Suprapubic skin (tissue), 4 donors: ENCODE results near the gene PTGDR2. TPM values are rescaled to one million over a fixed set of nuclear protein-coding genes. Genes with fewer than 3 reads are reported as not detected.

ENCODE experiments used
- DNase-seq, 2 donors: peaks; one replicate each; pipeline ENCODE4 v3.0.0-alpha.2; 2019; ENCODE audit warnings: low spot score in 2 of 2
- H3K27ac ChIP-seq: fragments of 200-600 bp; sonication (generic); one replicate; pipeline ENCODE4 v1.5.1; 2019
- H3K27me3 ChIP-seq: fragments of 200-600 bp; sonication (generic); one replicate; pipeline ENCODE4 v1.5.1; 2019
- H3K36me3 ChIP-seq: fragments of 200-600 bp; sonication (generic); one replicate; pipeline ENCODE4 v1.5.1; 2019
- H3K4me1 ChIP-seq: fragments of 200-600 bp; sonication (generic); one replicate; pipeline ENCODE4 v1.5.1; 2019
- H3K4me3 ChIP-seq: fragments of 200-600 bp; sonication (generic); one replicate; pipeline ENCODE4 v1.5.1; 2019; ENCODE audit warnings: mild to moderate bottlenecking
- H3K9me3 ChIP-seq: fragments of 200-600 bp; sonication (generic); one replicate; pipeline ENCODE4 v1.5.1; 2019
- EP300 ChIP-seq: sonication (generic); formaldehyde crosslinking; IDR thresholded peaks from one replicate; pipeline ENCODE4 v1.6.1; 2017; ENCODE audit warnings: antibody characterized with exemption
- POLR2A ChIP-seq, 2 donors: fragments of 450-650 bp; IDR thresholded peaks; one replicate each; pipeline ENCODE4 v1.6.1; 2017; ENCODE audit warnings: antibody characterized with exemption in 2 of 2, mild to moderate bottlenecking in 2 of 2, moderate library complexity in 2 of 2
- POLR2AphosphoS5 ChIP-seq, 3 donors: sonication (generic); formaldehyde crosslinking; IDR thresholded peaks; one replicate each; pipeline ENCODE4 v1.6.1; 2017; ENCODE audit warnings: antibody characterized with exemption in 3 of 3
- WGBS: methylation state at CpG from one replicate; pipeline ENCODE4 v1.1.5; 2018; 5-methylcytosine and 5-hydroxymethylcytosine counted together
- total RNA-seq, 4 donors: library from RNA; depleted of rRNA; stranded (reverse); fragments of >200 nt; gene quantifications; one replicate each; pipeline ENCODE4 v1.1.0, GENCODE V29; 2016
- TF ChIP-seq, protein P1 (sequence below), 2 donors: fragments of 200-600 bp in 1 of 2; fragments of 450-650 bp in 1 of 2; sonication (generic) in 1 of 2; IDR thresholded peaks; one replicate each; pipeline ENCODE4 v1.5.1; 2016 to 2019; ENCODE audit warnings: antibody characterized with exemption in 2 of 2, mild to moderate bottlenecking in 1 of 2, moderate library complexity in 1 of 2

PTGDR2 gene
- total RNA-seq, 4 donors from 2014 or later: 0.19 to 0.68 (median 0.34) TPM; not detected in 1

- peak in 1 of 2 donors; percentile 48 for DNase-seq
- TF ChIP-seq POLR2A (IDR thresholded peaks at IDR 0.05): no peak
- TF ChIP-seq POLR2AphosphoS5 (IDR thresholded peaks at IDR 0.05): no peak
- TF ChIP-seq, protein P1, sequence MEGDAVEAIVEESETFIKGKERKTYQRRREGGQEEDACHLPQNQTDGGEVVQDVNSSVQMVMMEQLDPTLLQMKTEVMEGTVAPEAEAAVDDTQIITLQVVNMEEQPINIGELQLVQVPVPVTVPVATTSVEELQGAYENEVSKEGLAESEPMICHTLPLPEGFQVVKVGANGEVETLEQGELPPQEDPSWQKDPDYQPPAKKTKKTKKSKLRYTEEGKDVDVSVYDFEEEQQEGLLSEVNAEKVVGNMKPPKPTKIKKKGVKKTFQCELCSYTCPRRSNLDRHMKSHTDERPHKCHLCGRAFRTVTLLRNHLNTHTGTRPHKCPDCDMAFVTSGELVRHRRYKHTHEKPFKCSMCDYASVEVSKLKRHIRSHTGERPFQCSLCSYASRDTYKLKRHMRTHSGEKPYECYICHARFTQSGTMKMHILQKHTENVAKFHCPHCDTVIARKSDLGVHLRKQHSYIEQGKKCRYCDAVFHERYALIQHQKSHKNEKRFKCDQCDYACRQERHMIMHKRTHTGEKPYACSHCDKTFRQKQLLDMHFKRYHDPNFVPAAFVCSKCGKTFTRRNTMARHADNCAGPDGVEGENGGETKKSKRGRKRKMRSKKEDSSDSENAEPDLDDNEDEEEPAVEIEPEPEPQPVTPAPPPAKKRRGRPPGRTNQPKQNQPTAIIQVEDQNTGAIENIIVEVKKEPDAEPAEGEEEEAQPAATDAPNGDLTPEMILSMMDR (IDR thresholded peaks at IDR 0.05): no peak
- TF ChIP-seq EP300: no peak
- Histone ChIP-seq H3K27me3 (no peaks in the 10 kb centered on the region), H3K36me3 (peaks cover 3% of the 10 kb centered on the region), H3K4me1 (peaks cover 6% of the 10 kb centered on the region), H3K9me3 (no peaks in the 10 kb centered on the region), H3K4me3 (no peak overlapping the region), H3K27ac (no peak overlapping the region)
- WGBS: 74% methylated on average over 10 of the region's 13 CpGs
Observed at GRCh38 chr11:60870733-60871377, 15.1 kb upstream of the PTGDR2 start.

GRCh38 chr11:60870276-60870675 lies 14.5 kb upstream of the PTGDR2 start:
- 76% methylated on average over 3 of the region's 3 CpGs for WGBS
- Histone ChIP-seq H3K9me3 (no peaks in the 10 kb centered on the region), H3K36me3 (peaks cover 3% of the 10 kb centered on the region), H3K27ac (no peak overlapping the region), H3K27me3 (no peaks in the 10 kb centered on the region), H3K4me1 (peaks cover 6% of the 10 kb centered on the region), H3K4me3 (no peak overlapping the region)
- TF ChIP-seq POLR2A (IDR thresholded peaks at IDR 0.05) (no peak), EP300 (no peak), POLR2AphosphoS5 (IDR thresholded peaks at IDR 0.05) (no peak)
- TF ChIP-seq, protein P1 (IDR thresholded peaks at IDR 0.05): no peak
- DNase-seq: peak in 1 of 2 donors; percentile 34

- WGBS: 87% methylated on average over 7 of the region's 7 CpGs
- Histone ChIP-seq H3K9me3 (no peaks in the 10 kb centered on the region), H3K4me3 (no peak overlapping the region), H3K36me3 (no peaks in the 10 kb centered on the region), H3K4me1 (peaks cover 6% of the 10 kb centered on the region), H3K27me3 (no peaks in the 10 kb centered on the region), H3K27ac (no peak overlapping the region)
- DNase-seq: peak in 1 of 2 donors; percentile 52
- TF ChIP-seq, protein P1 (IDR thresholded peaks at IDR 0.05): no peak
- TF ChIP-seq EP300 (no peak), POLR2A (IDR thresholded peaks at IDR 0.05) (no peak), POLR2AphosphoS5 (IDR thresholded peaks at IDR 0.05) (no peak)
Observed at GRCh38 chr11:60869451-60869825, 13.7 kb upstream of the PTGDR2 start.

- Histone ChIP-seq H3K27me3 (no peaks in the 10 kb centered on the region), H3K27ac (no peak overlapping the region), H3K4me3 (no peak overlapping the region), H3K36me3 (no peaks in the 10 kb centered on the region), H3K9me3 (no peaks in the 10 kb centered on the region), H3K4me1 (peaks cover 6% of the 10 kb centered on the region)
- DNase-seq: no peak
- 94% methylated on average over 10 of the region's 10 CpGs for WGBS
- TF ChIP-seq POLR2A (IDR thresholded peaks at IDR 0.05): no peak
- no peak for TF ChIP-seq POLR2AphosphoS5 (IDR thresholded peaks at IDR 0.05)
- no peak for TF ChIP-seq EP300
- TF ChIP-seq, protein P1 (IDR thresholded peaks at IDR 0.05): no peak
Observed at GRCh38 chr11:60868682-60869450, 13.1 kb upstream of the PTGDR2 start.

DNA sequence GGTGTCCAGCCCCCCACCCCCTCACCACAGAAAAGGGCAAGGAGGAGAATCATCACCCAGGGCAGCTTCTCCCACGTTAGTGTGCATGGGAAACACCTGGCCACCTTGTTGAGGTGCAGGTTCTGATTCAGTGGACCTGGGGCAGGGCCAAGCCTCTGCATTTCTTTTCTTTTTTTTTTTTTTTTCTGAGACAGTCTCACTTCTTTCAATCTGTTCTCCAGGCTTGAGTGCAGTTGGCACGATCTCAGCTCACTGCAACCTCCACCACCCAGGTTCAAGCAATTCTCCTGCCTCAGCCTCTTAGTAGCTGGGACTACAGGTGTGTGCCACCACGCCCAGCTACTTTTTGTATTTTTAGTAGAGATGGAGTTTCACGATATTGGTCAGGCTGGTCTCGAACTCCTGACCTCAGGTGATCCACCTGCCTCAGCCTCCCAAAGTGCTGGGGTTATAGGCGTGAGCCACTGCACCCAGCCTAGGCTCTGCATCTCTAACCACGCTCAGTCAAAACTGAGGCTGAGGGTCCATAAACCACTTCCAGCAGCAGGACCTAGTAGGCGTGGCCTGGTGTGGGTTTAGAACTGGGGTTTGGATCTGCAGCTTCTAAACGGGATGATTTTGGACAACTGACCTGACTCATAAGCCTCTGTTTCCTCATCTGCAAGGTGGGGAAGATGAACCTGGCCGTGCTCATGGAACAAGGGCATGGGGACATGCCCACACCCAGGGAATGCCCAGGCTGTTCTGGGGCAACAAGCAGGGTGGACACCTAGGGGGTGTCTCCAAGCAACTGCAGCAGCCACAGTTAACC lies 12.3 kb upstream of the PTGDR2 start:
- no peak for DNase-seq
- Histone ChIP-seq H3K4me1 (peaks cover 6% of the 10 kb centered on the region), H3K4me3 (no peak overlapping the region), H3K27ac (no peak overlapping the region), H3K27me3 (no peaks in the 10 kb centered on the region), H3K9me3 (no peaks in the 10 kb centered on the region), H3K36me3 (no peaks in the 10 kb centered on the region)
- TF ChIP-seq, protein P1 (IDR thresholded peaks at IDR 0.05): no peak
- WGBS: 82% methylated on average over 8 of the region's 10 CpGs
